HL-60 (cell line): ENCODE measurements around the gene LRRK1.

Experiments used
- DNase-seq, 2 experiments: peaks; one replicate each; pipeline ENCODE4 v3.0.0-alpha.2; 2010 to 2020; ENCODE audit warnings: low read depth in 1 of 2, low spot score in 1 of 2
- H3K27ac ChIP-seq: fragments of 250-450 bp; sonication (Bioruptor Pico); replicated peaks from 2 replicates; pipeline ENCODE4 v1.5.1; 2020; ENCODE audit warnings: mild to moderate bottlenecking, moderate library complexity
- H3K27me3 ChIP-seq: fragments of 250-450 bp; sonication (Bioruptor Pico); 2 replicates; pipeline ENCODE4 v1.5.1; 2021; ENCODE audit warnings: mild to moderate bottlenecking, moderate library complexity; ENCODE audit not compliant: insufficient read depth, poor library complexity, severe bottlenecking
- H3K4me3 ChIP-seq: replicated peaks from 2 replicates; pipeline ENCODE4 v1.5.1; 2011; ENCODE audit warnings: mild to moderate bottlenecking, control low read depth, low read length; ENCODE audit not compliant: insufficient read depth
- CTCF ChIP-seq: IDR thresholded peaks from one replicate; pipeline ENCODE4 v1.5.1; 2011; ENCODE audit warnings: low read length, control low read depth, inconsistent platforms; ENCODE audit not compliant: insufficient read depth
- GABPA ChIP-seq: IDR thresholded peaks from 2 replicates; pipeline ENCODE4 v1.6.1; 2012; ENCODE audit warnings: low read depth
- POLR2AphosphoS5 ChIP-seq: IDR thresholded peaks from 2 replicates; pipeline ENCODE4 v1.6.1; 2012; ENCODE audit warnings: low read depth
- REST ChIP-seq: IDR thresholded peaks from 2 replicates; pipeline ENCODE4 v1.6.1; 2012; ENCODE audit warnings: low read depth; ENCODE audit not compliant: insufficient replicate concordance
- SPI1 ChIP-seq: IDR thresholded peaks from 2 replicates; pipeline ENCODE4 v1.6.1; 2012; ENCODE audit warnings: low read depth, mild to moderate bottlenecking, borderline replicate concordance

The LRRK1 gene

GRCh38 chr15:100973351-100974111 lies 54.4 kb downstream of the LRRK1 start:
- no peak for TF ChIP-seq SPI1
- TF ChIP-seq CTCF: no peak
- no peak for TF ChIP-seq REST
- TF ChIP-seq GABPA: no peak
- no peak for TF ChIP-seq POLR2AphosphoS5
- H3K27me3 ChIP-seq: no peaks in the 10 kb centered on the region
- no peak overlapping the region for H3K4me3 ChIP-seq
- no peak overlapping the region for H3K27ac ChIP-seq
- DNase-seq: no peak

GRCh38 chr15:100975043-100975442 lies 55.9 kb downstream of the LRRK1 start:
- TF ChIP-seq SPI1: no peak
- no peak for TF ChIP-seq CTCF
- no peak for TF ChIP-seq POLR2AphosphoS5
- no peak for TF ChIP-seq GABPA
- no peak for TF ChIP-seq REST
- Histone ChIP-seq H3K27me3 (no peaks in the 10 kb centered on the region), H3K27ac (no peak overlapping the region), H3K4me3 (no peak overlapping the region)
- DNase-seq: no peak

GRCh38 chr15:100980410-100981046 lies 61.4 kb downstream of the LRRK1 start:
- no peak for DNase-seq
- Histone ChIP-seq H3K27ac (no peak overlapping the region), H3K4me3 (no peak overlapping the region), H3K27me3 (no peaks in the 10 kb centered on the region)
- TF ChIP-seq GABPA: no peak
- TF ChIP-seq POLR2AphosphoS5: no peak
- TF ChIP-seq SPI1: no peak
- TF ChIP-seq REST: no peak
- no peak for TF ChIP-seq CTCF
